Spleen (tissue), 7 donors: ENCODE data around the gene DLG1.

Source experiments
- POLR2A ChIP-seq, 3 donors: fragments of 450-650 bp; IDR thresholded peaks; one replicate each; pipeline ENCODE4 v1.5.1; 2017; ENCODE audit warnings: antibody characterized with exemption in 3 of 3, mild to moderate bottlenecking in 1 of 3
- POLR2AphosphoS5 ChIP-seq, 3 donors: sonication (generic); formaldehyde crosslinking; IDR thresholded peaks; one replicate each; pipeline ENCODE4 v1.5.1; 2017; ENCODE audit warnings: antibody characterized with exemption in 3 of 3
- TF ChIP-seq, protein P1 (sequence below), 11 experiments: fragments of 200-600 bp in 7 of 11; fragments of 450-650 bp in 4 of 11; sonication (generic) in 4 of 11; IDR thresholded peaks in 8 of 11; conservative IDR thresholded peaks in 3 of 11; 1 replicate in 7 of 11; 2 replicates in 4 of 11; pipeline versions ENCODE4 v1.4.0 to v1.8.0; 2016 to 2021; ENCODE audit warnings: antibody characterized with exemption in 11 of 11, inconsistent platforms in 4 of 11, mild to moderate bottlenecking in 1 of 11
- donor health status: DM: no; HTN: no; CAD: no; lungs with moderate emphysema.
- donor health status: DM: no; HTN: no; CAD: no.
- donor health status: DM: no; HTN: no; CAD: no.

DNA sequence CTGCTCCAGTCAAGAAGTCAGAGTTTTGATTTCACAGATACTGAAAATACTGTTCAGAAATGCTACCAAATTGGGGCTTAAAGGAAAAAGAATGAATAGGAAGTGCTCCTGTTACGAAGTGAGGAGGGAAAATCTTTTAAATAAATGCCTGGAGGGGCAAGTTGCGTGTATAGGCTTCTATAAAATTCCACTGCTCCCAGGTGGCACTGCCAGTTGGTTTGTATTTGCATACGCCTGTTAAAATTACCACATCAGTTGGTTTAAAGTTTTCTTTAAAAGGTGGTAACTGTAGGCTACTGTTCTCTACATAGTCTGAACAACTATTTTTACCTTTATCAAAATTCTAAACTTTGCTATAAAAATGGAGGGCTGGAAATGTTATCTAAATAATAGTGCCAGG is 123.5 kb downstream of the DLG1 start:
- TF ChIP-seq, protein P1, sequence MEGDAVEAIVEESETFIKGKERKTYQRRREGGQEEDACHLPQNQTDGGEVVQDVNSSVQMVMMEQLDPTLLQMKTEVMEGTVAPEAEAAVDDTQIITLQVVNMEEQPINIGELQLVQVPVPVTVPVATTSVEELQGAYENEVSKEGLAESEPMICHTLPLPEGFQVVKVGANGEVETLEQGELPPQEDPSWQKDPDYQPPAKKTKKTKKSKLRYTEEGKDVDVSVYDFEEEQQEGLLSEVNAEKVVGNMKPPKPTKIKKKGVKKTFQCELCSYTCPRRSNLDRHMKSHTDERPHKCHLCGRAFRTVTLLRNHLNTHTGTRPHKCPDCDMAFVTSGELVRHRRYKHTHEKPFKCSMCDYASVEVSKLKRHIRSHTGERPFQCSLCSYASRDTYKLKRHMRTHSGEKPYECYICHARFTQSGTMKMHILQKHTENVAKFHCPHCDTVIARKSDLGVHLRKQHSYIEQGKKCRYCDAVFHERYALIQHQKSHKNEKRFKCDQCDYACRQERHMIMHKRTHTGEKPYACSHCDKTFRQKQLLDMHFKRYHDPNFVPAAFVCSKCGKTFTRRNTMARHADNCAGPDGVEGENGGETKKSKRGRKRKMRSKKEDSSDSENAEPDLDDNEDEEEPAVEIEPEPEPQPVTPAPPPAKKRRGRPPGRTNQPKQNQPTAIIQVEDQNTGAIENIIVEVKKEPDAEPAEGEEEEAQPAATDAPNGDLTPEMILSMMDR (IDR thresholded peaks at IDR 0.05 in 8 of 11, conservative IDR thresholded peaks at IDR 0.05 in 3 of 11), result no peak
- TF ChIP-seq POLR2A (IDR thresholded peaks at IDR 0.05), result no peak
- TF ChIP-seq POLR2AphosphoS5 (IDR thresholded peaks at IDR 0.05), result no peak
